Measurements from ENCODE around the gene DGCR6L.

The DGCR6L gene

GRCh38 chr22:20297414-20298109 is 22.3 kb downstream of the DGCR6L start (continued):
- TF ChIP-seq ISL1 (CRISPR knock-in tag; IDR thresholded peaks at IDR 0.05): no peak
- TF ChIP-seq ZNF565 (CRISPR knock-in tag; conservative IDR thresholded peaks at IDR 0.05; ENCODE audit: low read depth): no peak
- TF ChIP-seq ZFP30 (CRISPR knock-in tag; IDR thresholded peaks at IDR 0.05): no peak

- ATAC-seq: no peak
- TF ChIP-seq PPARA (CRISPR knock-in tag; IDR thresholded peaks at IDR 0.05; ENCODE audit: borderline replicate concordance) (no peak), TOX (CRISPR knock-in tag; IDR thresholded peaks at IDR 0.05; ENCODE audit: borderline replicate concordance) (no peak), POU6F1 (CRISPR knock-in tag; IDR thresholded peaks at IDR 0.05; ENCODE audit: borderline replicate concordance, low read depth) (no peak), CSDC2 (CRISPR knock-in tag; IDR thresholded peaks at IDR 0.05) (no peak), ESRRG (CRISPR knock-in tag; IDR thresholded peaks at IDR 0.05) (no peak), ZFP30 (CRISPR knock-in tag; IDR thresholded peaks at IDR 0.05) (no peak), ZFP3 (CRISPR knock-in tag; IDR thresholded peaks at IDR 0.05) (no peak), GLIS3 (CRISPR knock-in tag; IDR thresholded peaks at IDR 0.05) (no peak), CSRNP3 (CRISPR knock-in tag; IDR thresholded peaks at IDR 0.05) (no peak), PATZ1 (CRISPR knock-in tag; IDR thresholded peaks at IDR 0.05; ENCODE audit: borderline replicate concordance) (no peak), ISL1 (CRISPR knock-in tag; IDR thresholded peaks at IDR 0.05) (no peak), SNAI2 (CRISPR knock-in tag; IDR thresholded peaks at IDR 0.05) (no peak), ZNF565 (CRISPR knock-in tag; conservative IDR thresholded peaks at IDR 0.05; ENCODE audit: low read depth) (no peak), CREB5 (CRISPR knock-in tag; IDR thresholded peaks at IDR 0.05; ENCODE audit: low read depth) (no peak), TCF4 (CRISPR knock-in tag; IDR thresholded peaks at IDR 0.05; ENCODE audit: borderline replicate concordance) (no peak), RARB (CRISPR knock-in tag; IDR thresholded peaks at IDR 0.05) (no peak), OSR1 (CRISPR knock-in tag; IDR thresholded peaks at IDR 0.05) (no peak), BACH2 (CRISPR knock-in tag; IDR thresholded peaks at IDR 0.05; ENCODE audit: borderline replicate concordance) (no peak)
Measured at GRCh38 chr22:20296598-20296997, 23.3 kb downstream of the DGCR6L start.

GRCh38 chr22:20295262-20296064 is 24.4 kb downstream of the DGCR6L start:
- ATAC-seq: no peak
- TF ChIP-seq CSDC2 (CRISPR knock-in tag; IDR thresholded peaks at IDR 0.05) (no peak), ZFP30 (CRISPR knock-in tag; IDR thresholded peaks at IDR 0.05) (no peak), CREB5 (CRISPR knock-in tag; IDR thresholded peaks at IDR 0.05; ENCODE audit: low read depth) (no peak), BACH2 (CRISPR knock-in tag; IDR thresholded peaks at IDR 0.05; ENCODE audit: borderline replicate concordance) (no peak), ZFP3 (CRISPR knock-in tag; IDR thresholded peaks at IDR 0.05) (no peak), GLIS3 (CRISPR knock-in tag; IDR thresholded peaks at IDR 0.05) (no peak), POU6F1 (CRISPR knock-in tag; IDR thresholded peaks at IDR 0.05; ENCODE audit: borderline replicate concordance, low read depth) (no peak), SNAI2 (CRISPR knock-in tag; IDR thresholded peaks at IDR 0.05) (no peak)

All from SK-N-SH treated with all-trans-retinoic acid at 6 μM for 48 hours (cell line).